GM21526 (cell line): Measurements from ENCODE around the gene LRRC71.

Experiments used
- ATAC-seq: cut with Tn5 transposase; IDR thresholded peaks from one replicate; pipeline ENCODE4 v1.9.1; 2021; ENCODE audit warnings: moderate library complexity; ENCODE audit not compliant: unreplicated experiment, low FRiP score

LRRC71 gene

GRCh38 chr1:156904187-156904959, 16.1 kb upstream of the LRRC71 start:
- ATAC-seq: no peak

GRCh38 chr1:156905176-156905575, 15.3 kb upstream of the LRRC71 start:
- ATAC-seq: no peak

GRCh38 chr1:156905651-156906050, 14.8 kb upstream of the LRRC71 start:
- no peak for ATAC-seq

- no peak for ATAC-seq
Measured at GRCh38 chr1:156906206-156906906, 14.1 kb upstream of the LRRC71 start.

GRCh38 chr1:156908541-156908940, 11.9 kb upstream of the LRRC71 start:
- no peak for ATAC-seq

- no peak for ATAC-seq
Measured at GRCh38 chr1:156908955-156909354, 11.5 kb upstream of the LRRC71 start.

GRCh38 chr1:156909671-156910070, 10.8 kb upstream of the LRRC71 start:
- no peak for ATAC-seq

GRCh38 chr1:156910309-156910782, 10.1 kb upstream of the LRRC71 start:
- no peak for ATAC-seq

GRCh38 chr1:156911577-156912298, 8.7 kb upstream of the LRRC71 start:
- ATAC-seq: no peak

- no peak for ATAC-seq
Measured at GRCh38 chr1:156912310-156912709, 8.1 kb upstream of the LRRC71 start.

- ATAC-seq: no peak
Measured at GRCh38 chr1:156912861-156913808, 7.3 kb upstream of the LRRC71 start.

- no peak for ATAC-seq
Measured at GRCh38 chr1:156913809-156914387, 6.5 kb upstream of the LRRC71 start.

GRCh38 chr1:156914440-156914856, 6.0 kb upstream of the LRRC71 start:
- ATAC-seq: no peak

GRCh38 chr1:156921053-156921529, 659 bp downstream of the LRRC71 start:
- ATAC-seq: no peak

- no peak for ATAC-seq
Measured at GRCh38 chr1:156922986-156923669, 2.7 kb downstream of the LRRC71 start.

GRCh38 chr1:156923670-156924477, 3.4 kb downstream of the LRRC71 start:
- no peak for ATAC-seq

GRCh38 chr1:156924478-156925153, 4.2 kb downstream of the LRRC71 start:
- ATAC-seq: no peak
